HG03280 (cell line): ENCODE data around the gene ZNF320.
"Not testable (repeated sequence)": the region's sequence is repeated elsewhere in the genome, so short reads cannot be mapped to it uniquely, and the experiment has no call there.

Experiments used
- ATAC-seq: cut with Tn5 transposase; IDR thresholded peaks from one replicate; pipeline ENCODE4 v1.9.1; 2021; ENCODE audit warnings: mild to moderate bottlenecking, moderate library complexity; ENCODE audit not compliant: unreplicated experiment

ZNF320 gene

DNA sequence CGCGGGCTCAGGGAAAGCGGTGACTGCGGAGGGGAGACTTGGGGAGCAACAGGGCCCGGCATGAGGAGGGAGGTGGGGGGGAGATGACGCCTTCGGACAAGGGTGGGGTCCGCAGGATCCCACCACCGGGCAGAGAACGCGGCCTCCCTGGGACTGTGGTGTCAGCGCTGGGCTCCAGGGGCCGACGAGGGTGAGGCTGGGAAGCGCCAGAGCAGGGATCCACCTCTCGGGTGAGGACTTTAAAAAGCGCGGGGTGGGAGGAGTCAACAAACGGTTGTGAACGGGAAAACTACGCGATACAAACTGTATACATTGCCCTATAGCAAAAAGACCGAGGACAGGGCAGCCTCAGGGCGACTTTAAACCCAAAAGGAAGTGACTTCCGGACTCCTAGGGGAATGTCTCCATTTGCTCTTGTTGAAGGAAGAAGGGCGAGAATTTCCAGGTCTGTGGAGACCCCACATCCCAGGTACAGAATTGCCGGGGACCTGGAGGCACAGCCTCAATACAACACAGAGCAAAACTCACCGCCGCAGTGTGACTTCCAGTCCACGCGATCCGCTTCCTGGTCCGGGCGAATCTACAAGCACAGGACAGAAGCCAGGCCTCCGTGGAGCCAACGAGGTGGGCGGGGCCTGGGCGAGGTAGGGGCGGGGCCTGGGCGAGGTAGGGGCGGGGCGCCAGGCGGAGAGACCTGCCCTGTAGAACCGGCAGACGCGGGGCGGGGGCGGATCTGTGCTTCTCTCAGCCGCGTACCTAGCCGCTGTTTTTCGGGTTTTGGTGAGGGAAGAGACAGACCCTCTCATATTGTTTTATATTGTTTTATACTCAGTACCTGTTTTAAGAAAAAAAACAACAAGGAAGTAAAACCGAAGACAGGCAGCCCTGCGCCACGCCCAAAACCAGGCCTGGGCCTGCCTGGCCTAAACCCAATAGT, 25.7 kb upstream of the ZNF320 start, which contains the start of gene ZNF888:
ZNF888 (minus strand) TSS at position 588 of the 937 bp plus-strand sequence. CDS start 5,555 bp downstream, outside the sequence.
- peak; percentile 98 for ATAC-seq

DNA sequence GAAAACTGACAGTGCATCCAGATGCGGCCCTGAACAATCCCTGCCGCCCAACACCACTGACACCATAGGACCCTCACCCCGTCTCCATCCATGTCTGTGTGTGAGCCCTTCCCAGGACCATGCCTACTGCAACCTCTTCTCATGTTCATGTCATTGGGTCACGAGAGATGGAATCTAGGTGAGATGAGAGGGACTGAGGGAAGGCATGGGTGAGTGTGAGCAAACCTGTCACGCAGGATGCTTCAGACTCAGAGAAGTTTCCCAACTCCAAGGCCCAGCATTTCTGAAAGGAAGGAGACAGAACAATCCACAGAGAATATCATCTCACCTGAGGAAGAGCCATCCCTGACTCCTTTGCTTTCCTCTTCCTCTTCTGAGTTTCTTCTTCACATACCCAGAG, 20.1 kb upstream of the ZNF320 start:
- no peak for ATAC-seq

DNA sequence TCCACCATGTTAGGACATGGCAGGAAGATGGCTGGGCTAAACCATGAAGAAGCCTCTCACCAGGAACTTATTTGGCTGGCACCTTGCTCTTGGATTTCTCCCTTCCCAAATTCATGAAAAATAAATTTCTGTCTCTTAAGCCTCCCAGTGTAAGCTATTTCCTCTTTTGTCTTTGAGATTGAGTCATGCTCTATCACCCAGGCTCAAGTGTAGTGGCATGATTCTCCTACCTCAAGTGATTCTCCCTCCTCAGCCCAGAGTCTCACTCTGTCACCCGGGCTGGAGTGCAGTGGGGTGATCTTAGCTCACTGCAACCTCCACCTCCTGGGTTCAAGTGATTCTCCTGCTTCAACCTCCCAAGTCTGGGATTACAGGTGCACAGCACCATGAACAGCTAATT, 13.2 kb upstream of the ZNF320 start:
- no peak for ATAC-seq

DNA sequence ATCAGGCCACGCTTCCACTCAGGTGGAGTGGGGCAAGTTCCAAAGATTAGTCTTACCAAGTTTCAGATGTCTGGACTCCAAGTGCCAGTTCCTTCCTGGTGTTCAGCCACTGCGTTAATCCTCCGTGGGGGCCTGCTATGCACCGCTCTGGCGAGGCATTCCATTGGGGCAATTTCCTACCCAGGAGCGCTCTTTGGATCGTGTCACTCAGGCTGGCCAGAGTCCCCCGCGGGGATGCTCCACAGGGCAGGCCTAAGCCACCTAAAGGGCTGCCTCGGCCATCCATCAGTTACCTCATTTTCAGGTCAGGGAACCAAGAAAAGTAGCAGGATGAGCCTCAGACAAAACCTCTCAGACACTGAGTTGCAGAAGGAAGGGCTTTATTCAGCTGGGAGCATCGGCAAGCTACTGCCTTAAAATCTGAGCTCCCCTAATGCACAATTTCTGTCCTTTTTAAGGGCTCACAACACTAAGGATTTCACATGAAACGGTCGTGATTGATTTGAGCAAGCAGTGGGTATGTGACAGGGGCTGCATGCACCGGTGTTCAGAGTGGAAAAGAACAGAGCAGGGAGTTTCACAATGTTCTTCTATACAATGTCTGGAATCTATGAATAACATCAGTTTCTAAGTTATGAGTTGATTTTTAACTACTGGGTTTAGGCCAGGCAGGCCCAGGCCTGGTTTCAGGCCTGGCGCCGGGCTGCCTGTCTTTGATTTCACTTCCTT, 6.8 kb upstream of the ZNF320 start:
- not testable (repeated sequence) for ATAC-seq

DNA sequence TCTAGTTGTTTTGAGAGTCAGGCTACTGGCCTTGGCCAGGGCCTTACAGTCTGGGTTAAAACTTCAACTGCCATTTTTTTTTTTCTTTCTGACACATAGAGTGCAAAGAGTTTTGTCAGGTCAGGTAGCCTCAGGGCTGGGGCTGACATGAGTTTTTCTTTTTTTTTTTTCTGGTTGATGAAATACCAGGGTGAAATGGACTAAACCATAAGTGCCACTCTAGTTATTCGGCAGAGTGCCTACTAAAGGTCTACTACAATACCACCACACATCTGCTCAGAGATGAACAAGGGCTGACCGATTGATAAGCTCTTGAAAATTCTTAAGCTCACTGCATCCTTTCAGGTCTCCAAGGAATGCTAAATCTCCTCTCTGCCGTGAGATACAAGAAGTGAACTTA, 4.4 kb upstream of the ZNF320 start:
- no peak for ATAC-seq

DNA sequence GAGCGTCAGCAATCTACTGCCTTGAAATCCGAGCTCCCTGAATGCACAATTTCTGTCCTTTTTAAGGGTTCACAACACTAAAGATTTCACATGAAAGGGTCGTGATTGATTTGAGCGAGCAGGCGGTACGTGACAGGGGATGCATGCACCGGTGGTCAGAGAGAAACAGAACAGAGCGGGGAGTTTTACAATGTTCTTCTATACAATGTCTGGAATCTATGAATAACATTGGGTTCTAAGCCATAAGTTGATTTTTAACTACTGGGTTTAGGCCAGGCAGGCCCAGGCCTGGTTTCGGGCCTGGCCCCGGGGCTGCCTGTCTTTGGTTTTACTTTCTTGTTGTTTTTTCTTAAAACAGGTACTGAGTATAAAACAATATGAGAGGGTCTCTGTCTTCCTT, 1.2 kb upstream of the ZNF320 start:
- ATAC-seq, result not testable (repeated sequence)

DNA sequence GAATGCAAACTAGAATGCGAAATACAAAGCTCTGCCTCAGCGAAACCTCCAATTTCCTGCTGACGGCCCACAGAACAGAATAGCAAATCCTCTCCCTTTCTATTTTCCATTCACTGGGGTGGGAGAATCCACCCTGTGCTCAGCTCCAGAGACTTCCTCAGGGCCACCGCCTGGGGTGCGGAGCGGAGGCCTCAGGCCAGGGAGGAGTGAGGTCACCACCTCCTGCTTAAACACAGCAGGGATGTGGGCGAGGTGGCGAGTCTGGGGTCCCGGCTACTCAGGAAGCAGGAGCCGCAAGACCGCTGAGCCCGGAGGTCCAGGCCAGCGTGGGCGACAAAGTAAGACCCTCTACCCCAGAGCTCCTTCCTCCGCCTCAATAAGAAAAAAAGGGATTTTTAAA, 666 bp upstream of the ZNF320 start:
- no peak for ATAC-seq

DNA sequence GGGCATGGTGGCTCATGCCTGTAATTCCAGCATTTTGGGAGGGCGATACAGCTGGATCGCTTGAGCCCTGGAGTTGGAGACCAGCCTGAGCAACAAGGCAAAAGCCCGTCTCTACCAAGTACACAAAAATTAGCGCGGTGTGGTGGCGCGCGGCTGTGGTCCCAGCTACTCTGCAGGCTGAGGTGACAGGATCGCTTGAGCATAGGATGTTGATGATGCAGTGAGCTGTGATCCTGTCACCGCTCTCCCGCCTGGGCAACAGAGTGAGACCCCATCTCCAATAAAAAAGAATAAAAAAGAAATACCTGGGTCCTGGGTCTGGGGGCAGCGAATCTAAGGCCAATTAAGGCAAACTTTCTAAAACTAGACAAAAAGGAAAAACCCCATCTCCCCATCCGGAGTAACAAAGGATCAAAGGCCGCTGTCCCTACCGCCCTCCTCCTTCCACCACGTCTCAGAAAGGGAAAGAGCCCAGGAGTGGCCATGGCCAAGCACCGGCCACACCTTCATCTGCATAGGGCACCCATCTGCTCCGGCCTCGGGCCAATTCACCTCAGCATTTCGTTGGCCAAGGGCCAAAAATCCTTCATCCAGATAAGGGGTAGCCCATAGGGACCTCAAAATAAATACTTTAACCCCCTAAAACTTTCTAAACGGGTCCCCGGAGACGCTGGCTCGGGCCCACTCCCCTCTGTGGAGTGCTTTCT, 851 bp downstream of the ZNF320 start:
- no peak for ATAC-seq

DNA sequence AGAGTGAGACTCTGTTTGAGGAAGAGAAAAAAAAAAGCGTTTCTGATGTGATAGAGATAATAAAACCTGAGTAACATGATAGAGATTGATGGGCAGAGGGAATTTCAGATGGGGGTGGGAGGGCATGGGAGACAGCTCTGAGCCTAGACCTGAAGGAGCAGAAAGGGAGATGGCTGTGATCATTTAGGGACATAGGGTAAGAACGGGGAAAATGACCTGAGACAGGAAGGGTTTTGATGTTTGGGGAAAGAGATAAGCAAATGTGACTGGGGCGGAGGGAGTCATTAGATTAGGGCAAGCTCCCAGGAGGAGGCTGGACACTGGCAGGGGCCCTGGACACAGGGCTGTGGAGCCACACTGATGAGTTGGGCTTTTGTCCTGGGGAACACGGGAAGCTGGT, 6.1 kb downstream of the ZNF320 start:
- ATAC-seq, result no peak

DNA sequence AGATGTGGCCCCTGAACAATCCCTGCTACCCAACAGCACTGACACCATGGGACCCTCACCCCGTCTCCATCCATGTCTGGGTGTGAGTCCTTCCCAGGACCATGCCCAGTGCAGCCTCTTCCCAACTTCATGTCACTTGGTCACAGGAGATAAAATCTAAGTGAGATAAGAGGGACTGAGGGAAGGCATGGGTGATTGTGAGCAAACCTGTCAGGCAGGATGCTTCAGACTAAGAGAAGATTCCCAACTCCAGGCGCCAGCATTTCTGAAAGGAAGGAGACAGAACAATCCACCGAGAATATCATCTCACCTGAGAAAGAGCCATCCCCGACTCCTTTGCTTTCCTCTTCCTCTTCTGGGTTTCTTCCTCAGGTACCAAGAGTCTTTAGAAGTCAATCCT, 7.5 kb downstream of the ZNF320 start:
- ATAC-seq, result no peak

DNA sequence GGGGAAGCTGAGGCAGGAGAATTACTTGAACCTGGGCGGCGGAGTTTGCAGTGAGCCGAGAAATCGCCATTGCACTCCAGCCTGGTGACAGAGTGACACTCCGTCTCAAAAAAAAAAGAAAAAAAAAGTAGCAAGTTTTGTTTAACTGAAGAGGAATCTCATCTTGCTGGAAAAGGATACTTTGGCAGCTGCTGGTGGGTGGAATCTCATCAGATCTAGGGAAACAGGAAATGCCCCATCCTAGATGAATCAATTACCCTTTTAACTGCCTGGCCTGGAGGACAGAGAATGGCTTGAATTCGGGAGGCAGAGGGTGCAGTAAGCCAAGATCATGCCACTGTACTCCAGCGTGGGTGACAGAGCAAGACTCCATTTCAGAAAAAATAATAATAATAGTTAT, 8.4 kb downstream of the ZNF320 start:
- ATAC-seq, result no peak

DNA sequence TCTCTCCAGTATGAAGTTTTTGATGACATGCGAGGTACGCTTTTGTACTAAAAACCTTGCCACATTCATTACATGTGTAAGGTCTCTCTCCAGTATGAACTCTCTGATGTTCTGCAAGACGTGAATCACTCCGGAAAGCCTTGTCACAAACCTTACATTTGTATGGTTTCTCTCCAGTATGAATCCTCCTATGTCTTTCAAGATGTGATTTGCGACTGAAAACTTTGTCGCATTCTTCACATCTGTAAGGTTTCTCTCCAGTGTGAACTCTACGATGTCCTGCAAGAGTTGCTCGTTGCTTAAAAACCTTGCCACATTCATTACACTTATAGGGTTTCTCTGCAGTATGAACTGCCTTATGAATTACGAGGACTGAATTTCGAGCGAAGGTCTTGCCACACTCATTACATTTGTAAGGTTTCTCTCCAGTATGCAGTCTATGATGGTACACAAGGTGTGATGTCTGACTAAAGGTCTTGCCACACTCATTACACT, 16.5 kb downstream of the ZNF320 start:
- no peak for ATAC-seq

DNA sequence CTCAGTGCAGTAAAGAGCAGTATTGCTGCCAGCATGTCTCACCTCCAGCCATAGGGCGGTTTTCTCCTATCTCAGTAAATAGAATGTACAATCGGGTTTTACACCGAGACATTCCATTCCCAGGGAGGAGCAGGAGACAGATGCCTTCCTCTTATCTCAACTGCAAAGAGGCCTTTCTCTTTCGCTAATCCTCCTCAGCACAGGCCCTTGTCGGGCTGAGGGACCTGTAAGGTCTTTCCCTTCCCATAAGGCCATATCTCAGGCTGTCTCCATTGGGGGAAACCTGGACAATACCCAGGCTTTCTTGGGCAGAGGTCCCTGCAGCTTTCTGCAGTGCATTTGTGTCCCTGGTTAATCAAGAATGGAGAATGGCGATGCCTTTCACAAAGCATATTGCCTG, 24.4 kb downstream of the ZNF320 start:
- ATAC-seq, result not testable (repeated sequence)

DNA sequence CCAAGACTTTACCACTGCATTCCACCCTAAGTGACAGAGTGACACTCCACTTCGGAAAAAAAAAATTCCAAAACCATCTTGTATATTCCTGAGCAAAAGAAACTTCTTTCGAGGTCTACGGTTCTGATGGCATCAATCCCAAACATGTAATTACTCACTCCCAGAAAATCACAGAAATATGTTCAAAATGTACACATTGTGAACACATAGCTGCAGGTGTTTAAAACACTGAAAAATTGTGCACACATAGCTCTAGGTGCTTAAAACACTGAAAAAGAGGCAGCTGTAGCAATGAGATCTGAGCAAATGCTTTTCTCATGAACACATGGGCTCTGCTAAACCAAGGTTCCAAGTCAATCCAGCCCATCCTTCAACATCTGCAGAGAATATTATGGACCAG, 26.0 kb downstream of the ZNF320 start:
- no peak for ATAC-seq

DNA sequence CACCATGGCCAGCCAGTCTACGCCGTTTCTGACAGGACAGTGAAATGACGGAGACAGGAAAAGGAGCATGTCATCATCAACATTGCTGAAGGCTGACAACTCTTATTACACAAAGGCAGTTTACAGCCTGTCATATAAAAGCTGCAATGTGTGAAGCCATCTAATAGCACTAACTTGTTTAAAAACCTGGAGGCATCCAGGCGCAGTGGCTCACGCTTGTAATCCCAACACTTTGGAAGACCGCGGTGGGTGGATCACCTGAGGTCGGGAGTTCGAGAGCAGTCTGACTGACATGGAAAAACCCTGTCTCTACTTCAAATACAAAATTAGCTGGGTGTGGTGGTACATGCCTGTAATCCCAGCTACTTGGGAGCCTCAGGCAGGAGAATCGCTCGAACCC, 29.4 kb downstream of the ZNF320 start:
- ATAC-seq, result not testable (repeated sequence)

DNA sequence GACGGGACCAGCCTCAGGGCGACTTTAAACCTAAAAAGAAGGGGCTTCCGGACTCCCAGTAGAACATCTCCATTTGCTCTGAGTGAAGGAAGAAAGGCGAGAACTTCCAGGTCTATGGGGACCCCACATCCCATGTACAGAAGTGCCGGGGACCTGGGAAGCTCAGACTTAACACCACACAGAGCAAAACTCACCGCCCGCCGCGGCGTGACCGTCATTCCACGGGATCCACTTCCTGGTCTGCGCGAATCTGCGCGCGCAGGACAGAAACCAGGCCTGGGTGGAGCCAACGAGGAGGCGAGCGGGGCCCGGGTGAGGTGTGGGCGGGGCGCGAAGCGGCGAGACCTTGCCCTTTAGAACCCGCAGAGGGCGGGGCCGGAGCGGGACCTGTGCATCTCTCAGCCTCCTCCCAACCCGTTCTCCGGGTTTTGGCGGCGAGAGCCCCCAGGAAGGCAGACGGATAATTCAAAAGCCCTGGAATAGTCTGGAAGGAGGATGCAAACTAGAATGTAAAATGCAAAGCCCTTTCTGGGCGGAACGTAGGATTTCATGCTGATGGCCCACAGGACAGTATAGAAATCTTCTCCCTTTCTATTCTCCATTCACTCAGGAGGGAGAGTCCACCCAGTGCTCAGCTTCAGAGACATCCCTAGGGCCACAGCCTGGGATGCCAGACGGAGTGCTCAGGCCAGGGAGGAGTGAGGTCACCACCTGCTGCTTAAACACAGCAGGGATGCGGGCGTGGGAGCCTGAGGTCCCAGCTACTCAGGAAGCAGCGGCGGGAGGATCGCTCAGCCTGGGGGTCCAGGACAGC, 39.9 kb downstream of the ZNF320 start, which contains the start of gene ZNF468:
ZNF468 (minus strand) TSS at position 242 of the 814 bp plus-strand sequence. CDS start 3,347 bp downstream, outside the sequence.
- ATAC-seq, result peak; percentile 100

DNA sequence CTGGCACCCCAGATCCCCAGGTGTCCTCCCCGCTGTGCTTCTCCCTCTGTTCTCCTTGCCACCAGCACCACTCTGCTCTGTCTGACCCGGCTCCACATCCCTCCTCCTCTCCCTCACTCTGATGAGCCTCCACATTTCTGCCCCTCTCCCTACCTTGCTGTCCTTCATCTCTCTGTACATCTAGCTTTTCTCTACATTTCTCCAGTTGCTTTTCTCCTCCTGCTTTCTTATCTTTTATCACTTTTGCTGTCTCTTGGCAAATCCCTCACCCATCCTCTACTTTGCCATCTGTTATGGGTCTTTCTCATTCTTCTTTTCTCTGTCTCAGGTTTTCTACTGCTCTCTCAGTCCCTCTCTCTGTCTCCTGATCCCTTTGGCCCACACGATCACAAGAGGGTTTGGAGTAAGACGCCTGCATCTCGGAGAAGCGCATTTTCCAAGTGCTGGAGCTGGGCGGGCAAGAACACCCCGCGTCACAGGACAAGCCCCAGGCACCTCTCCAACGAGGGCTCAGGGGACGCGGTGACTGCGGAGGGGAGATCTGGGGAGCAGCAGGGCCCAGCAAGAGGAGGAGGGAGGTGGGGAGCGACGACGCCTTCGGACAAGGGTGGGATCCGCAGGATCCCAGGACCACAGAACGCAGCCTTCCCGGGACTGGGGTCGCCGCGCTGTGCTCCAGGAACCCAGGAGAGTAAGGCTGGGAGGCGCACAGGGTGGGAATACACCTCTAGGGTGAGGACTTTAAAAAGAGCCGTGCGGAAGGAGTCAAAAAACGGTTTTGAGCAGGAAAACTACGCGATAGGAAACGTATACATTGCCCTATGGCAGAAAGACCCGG, 40.7 kb downstream of the ZNF320 start:
- peak; percentile 4 for ATAC-seq
